Measurements from ENCODE around the gene GPC6.

GRCh38 chr13:94417294-94417693, 1190.7 kb downstream of the GPC6 start:
- TF ChIP-seq EZH2phosphoT487 (IDR thresholded peaks at IDR 0.05; ENCODE audit: low read depth, severe bottlenecking, unreplicated experiment), result no peak
- TF ChIP-seq CTCF (IDR thresholded peaks at IDR 0.05; ENCODE audit: poor library complexity), result no peak
